Brain microvascular endothelial cell (primary cell): Measurements from ENCODE around the gene CCDC33.

ENCODE experiments used
- DNase-seq: peaks from one replicate; pipeline ENCODE4 v3.0.0-alpha.2; 2020
- H3K27ac ChIP-seq: fragments of 250-450 bp; sonication (Bioruptor Pico); 2 replicates; pipeline ENCODE4 v1.5.1; 2020; ENCODE audit warnings: mild to moderate bottlenecking, moderate library complexity
- H3K27me3 ChIP-seq: fragments of 250-450 bp; sonication (Bioruptor Pico); replicated peaks from 2 replicates; pipeline ENCODE4 v1.5.1; 2020; ENCODE audit warnings: mild to moderate bottlenecking
- H3K36me3 ChIP-seq: fragments of 250-450 bp; sonication (Bioruptor Pico); replicated peaks from 2 replicates; pipeline ENCODE4 v1.5.1; 2020; ENCODE audit warnings: mild to moderate bottlenecking
- H3K4me3 ChIP-seq: 2 replicates; pipeline ENCODE4 v1.5.1; 2011; ENCODE audit warnings: low read depth, mild to moderate bottlenecking, control low read depth, low read length, moderate library complexity
- in situ Hi-C: cut with HindIII; loops from 2 replicates; pipeline ENCODE4 v1.10.0; 2017; ENCODE audit warnings: low sequenced_read_pairs, low pct_ligation_motif_present
- TF ChIP-seq, protein P1 (sequence below): IDR thresholded peaks from 2 replicates; pipeline ENCODE4 v1.5.1; 2011; ENCODE audit warnings: low read depth, mild to moderate bottlenecking, moderate library complexity, low read length, control low read depth, inconsistent platforms; ENCODE audit errors: missing control alignments

The CCDC33 gene

DNA sequence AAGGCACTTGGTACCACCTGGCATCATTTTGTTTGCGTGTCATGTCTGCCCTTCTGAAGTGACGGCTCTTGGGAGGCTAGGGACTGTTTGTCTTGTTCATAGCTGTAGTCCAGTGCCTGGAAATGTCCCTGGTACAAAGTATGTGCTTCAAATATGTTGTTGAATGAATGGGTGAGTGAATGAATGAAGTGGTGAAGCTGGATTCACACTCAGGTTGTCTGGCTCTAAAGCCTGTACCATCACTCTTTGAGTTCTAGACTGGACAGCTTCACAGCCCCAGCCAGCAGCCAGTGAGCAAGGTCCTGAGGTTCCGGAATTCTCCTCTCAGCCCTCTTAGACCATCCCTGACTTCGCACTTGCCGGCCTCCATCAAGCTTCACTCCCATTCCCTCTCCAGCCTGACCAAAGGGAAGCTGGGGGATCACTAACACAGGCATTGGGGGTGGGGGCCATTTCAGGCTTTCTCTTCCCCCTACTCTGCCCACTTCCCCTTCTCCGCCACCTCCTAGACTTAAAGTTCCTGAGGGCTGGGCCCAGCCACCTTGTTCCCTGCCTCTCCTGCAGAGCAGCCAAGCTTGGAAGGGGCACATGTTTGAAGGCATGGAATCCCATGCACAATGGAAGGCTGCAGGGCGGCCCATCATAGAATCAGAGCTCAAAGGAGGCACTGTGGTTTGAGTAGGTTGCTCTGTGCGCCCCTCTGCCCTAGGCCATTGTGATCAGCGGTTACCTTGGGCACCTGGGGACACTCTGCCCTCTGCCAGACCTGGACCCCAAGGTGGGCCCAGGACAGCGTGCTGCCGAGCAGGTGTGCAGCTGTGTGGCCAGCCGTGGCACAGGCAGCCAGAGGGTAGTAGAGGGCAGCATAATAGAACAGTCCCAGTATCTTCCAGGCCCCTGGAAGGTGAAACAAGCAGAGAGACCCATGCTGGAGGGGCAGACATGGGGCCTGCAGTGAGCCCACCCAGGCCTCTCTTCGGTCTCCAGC lies 41.3 kb upstream of the CCDC33 start:
- no peak for DNase-seq
- no peak overlapping the region for H3K4me3 ChIP-seq
- no peak overlapping the region for H3K27ac ChIP-seq
- H3K36me3 ChIP-seq: no peaks in the 10 kb centered on the region
- TF ChIP-seq, protein P1, sequence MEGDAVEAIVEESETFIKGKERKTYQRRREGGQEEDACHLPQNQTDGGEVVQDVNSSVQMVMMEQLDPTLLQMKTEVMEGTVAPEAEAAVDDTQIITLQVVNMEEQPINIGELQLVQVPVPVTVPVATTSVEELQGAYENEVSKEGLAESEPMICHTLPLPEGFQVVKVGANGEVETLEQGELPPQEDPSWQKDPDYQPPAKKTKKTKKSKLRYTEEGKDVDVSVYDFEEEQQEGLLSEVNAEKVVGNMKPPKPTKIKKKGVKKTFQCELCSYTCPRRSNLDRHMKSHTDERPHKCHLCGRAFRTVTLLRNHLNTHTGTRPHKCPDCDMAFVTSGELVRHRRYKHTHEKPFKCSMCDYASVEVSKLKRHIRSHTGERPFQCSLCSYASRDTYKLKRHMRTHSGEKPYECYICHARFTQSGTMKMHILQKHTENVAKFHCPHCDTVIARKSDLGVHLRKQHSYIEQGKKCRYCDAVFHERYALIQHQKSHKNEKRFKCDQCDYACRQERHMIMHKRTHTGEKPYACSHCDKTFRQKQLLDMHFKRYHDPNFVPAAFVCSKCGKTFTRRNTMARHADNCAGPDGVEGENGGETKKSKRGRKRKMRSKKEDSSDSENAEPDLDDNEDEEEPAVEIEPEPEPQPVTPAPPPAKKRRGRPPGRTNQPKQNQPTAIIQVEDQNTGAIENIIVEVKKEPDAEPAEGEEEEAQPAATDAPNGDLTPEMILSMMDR: no peak
- H3K27me3 ChIP-seq: no peaks in the 10 kb centered on the region
- in situ Hi-C loops: no loop called here

DNA sequence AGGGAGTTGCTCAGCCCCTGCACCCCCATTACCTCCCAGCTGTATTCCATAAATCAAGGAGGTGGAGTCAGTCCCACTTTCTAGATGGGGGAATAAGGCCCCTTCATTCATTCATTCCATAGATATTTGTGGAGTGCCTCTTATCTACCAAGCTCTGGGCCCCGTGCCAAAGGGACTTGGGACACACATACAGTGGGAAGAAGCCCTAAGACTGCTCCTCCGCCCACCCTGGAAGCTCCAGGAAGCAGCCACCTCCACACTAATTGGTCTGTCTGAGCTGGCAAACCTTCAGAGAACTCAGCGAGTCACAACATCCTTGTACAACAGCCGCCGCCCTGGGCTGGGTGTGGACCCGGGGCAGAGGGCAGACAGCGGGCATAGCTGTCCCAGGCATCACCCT lies 40.0 kb upstream of the CCDC33 start:
- H3K27me3 ChIP-seq: no peaks in the 10 kb centered on the region
- in situ Hi-C loops: no loop called here
- H3K4me3 ChIP-seq: no peak overlapping the region
- DNase-seq: peak; percentile 98
- no peaks in the 10 kb centered on the region for H3K36me3 ChIP-seq
- TF ChIP-seq, protein P1: no peak
- peak overlapping the region; percentile 67 for H3K27ac ChIP-seq

DNA sequence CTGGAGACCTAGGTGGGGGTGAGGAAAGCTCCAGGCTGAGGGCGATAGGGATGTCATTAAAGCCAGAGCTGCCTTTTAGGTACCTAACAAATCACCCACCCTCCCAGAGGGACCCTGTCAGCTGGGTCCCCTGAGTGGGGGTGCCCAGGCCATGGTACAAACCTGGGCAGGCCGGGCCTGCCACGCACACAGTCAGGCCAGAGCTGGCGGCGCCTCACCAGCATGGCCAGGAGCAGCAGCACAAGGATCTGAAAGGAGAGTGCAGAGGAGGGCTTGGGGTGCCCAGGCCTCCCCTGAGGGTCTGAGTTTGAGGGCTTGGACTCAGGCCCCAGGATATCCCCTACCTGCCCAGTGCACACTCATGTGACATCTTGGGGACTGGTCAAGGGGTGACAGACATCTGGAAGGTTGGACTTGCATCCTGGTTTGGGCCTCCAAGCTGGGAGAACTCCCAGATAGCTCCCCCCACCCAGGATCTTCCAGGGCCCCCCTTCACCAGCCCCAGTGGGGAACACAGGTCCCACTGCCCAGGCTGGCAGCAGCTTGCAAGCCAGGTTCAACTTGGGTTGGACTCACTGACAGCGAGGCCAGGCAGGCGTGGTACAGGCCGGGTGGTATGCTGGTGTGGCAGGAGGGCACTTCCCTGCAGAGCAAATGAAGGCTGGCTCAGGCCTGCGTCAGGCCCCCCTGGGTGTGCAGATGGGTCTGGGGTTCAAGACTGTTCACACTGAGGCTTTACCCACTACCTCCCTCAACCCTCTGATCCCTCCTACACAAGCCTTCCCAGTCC lies 38.8 kb upstream of the CCDC33 start:
- TF ChIP-seq, protein P1: no peak
- H3K27me3 ChIP-seq: no peaks in the 10 kb centered on the region
- DNase-seq: no peak
- in situ Hi-C loops: no loop called here
- H3K36me3 ChIP-seq: no peaks in the 10 kb centered on the region
- H3K4me3 ChIP-seq: no peak overlapping the region
- no peak overlapping the region for H3K27ac ChIP-seq

DNA sequence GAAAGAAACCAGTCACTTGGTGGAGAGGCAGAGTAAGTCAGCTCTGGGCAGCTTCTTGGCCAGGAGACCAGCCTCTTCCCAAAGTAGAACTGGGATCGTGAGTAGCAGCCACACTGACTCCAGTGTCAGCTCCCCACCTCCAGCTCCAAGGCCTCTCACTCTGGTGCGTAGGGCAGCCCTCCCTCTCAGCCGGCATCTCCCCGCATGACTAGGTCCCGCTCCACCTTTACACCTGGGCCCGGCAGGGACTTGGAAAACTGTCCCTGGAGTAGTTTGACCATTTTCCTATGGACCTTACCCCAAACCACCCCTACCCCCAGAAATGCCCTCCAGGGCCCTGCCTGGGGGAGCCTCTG lies 36.9 kb upstream of the CCDC33 start:
- H3K27me3 ChIP-seq: no peaks in the 10 kb centered on the region
- H3K36me3 ChIP-seq: no peaks in the 10 kb centered on the region
- H3K27ac ChIP-seq: no peak overlapping the region
- DNase-seq: no peak
- no peak overlapping the region for H3K4me3 ChIP-seq
- TF ChIP-seq, protein P1: no peak
- in situ Hi-C loops: no loop called here

DNA sequence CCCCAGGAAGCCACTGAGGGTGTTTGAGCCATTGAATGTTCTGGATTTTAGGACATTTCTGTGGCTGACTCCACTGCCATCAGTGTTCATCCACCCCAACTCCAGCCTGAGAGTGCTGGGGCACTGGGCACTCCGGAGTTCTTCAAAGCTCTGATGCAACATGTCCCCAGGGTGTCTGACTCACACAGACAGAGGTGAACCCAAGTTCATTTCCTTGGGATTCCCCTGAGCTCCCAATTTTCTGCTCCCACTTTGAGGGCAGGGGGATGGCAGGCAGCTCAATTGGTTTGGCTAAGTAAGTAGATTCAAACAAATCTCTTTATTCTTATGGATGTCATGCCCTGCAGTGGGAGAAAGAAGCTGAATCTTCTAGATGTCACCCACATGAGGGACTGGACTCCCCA lies 35.7 kb upstream of the CCDC33 start:
- in situ Hi-C loops: no loop called here
- peak; percentile 85 for DNase-seq
- H3K36me3 ChIP-seq: no peaks in the 10 kb centered on the region
- no peak overlapping the region for H3K4me3 ChIP-seq
- peak overlapping the region; percentile 87 for H3K27ac ChIP-seq
- no peaks in the 10 kb centered on the region for H3K27me3 ChIP-seq
- TF ChIP-seq, protein P1: no peak
